CD4-positive, alpha-beta T cell (primary cell): ENCODE measurements around the gene TAF6L. TPM values are rescaled to one million over a fixed set of nuclear protein-coding genes. Genes with fewer than 3 reads are reported as not detected.

Source experiments
- ATAC-seq: fragments of 200-7000 bp; cut with Tn5 transposase; one replicate; pipeline ENCODE4 v1.10.0; 2022; ENCODE audit warnings: mild to moderate bottlenecking; ENCODE audit not compliant: poor library complexity
- CTCF ChIA-PET: fragments of 350-600 bp; sonication (Branson Sonifier 250); formaldehyde crosslinking; loops from one replicate; lab custom pipeline; 2021; ENCODE audit warnings: antibody characterized with exemption, inconsistent platforms; lab: Charles Lee
- POLR2A ChIA-PET: fragments of 350-600 bp; sonication (Branson Sonifier 250); formaldehyde crosslinking; loops from one replicate; lab custom pipeline; 2021; ENCODE audit warnings: antibody characterized with exemption, inconsistent platforms; lab: Charles Lee
- DNase-seq, 14 experiments: peaks; one replicate each; pipeline ENCODE4 v3.0.0-alpha.2; 2013 to 2020; ENCODE audit warnings: mixed read lengths in 2 of 14
- H3K27ac ChIP-seq, 2 donors: one replicate each; pipeline versions ENCODE4 v1.5.1 to v1.7.0; 2013; ENCODE audit warnings: low read length in 2 of 2, low read depth in 1 of 2, mild to moderate bottlenecking in 1 of 2
- H3K27me3 ChIP-seq, 2 experiments: 1 replicate in 1 of 2; 2 replicates in 1 of 2; pipeline versions ENCODE4 v1.6.1 to v1.7.0; 2013; ENCODE audit warnings: low read length in 2 of 2, control low read depth in 1 of 2, mild to moderate bottlenecking in 1 of 2, moderate library complexity in 1 of 2; ENCODE audit not compliant: insufficient read depth in 2 of 2, control insufficient read depth in 1 of 2
- H3K36me3 ChIP-seq: one replicate; pipeline ENCODE4 v1.6.1; 2013; ENCODE audit warnings: low read length, control low read depth; ENCODE audit not compliant: insufficient read depth
- H3K4me1 ChIP-seq: one replicate; pipeline ENCODE4 v1.6.1; 2013; ENCODE audit warnings: low read length, control low read depth; ENCODE audit not compliant: insufficient read depth
- H3K4me3 ChIP-seq: one replicate; pipeline ENCODE4 v1.5.1; 2013; ENCODE audit warnings: mild to moderate bottlenecking, low read length, moderate library complexity
- H3K9me3 ChIP-seq, 2 experiments: 1 replicate in 1 of 2; 2 replicates in 1 of 2; pipeline versions ENCODE4 v1.6.1 to v1.7.0; 2013; ENCODE audit warnings: low read length in 2 of 2, mild to moderate bottlenecking in 2 of 2, control low read depth in 1 of 2, moderate library complexity in 1 of 2; ENCODE audit not compliant: control insufficient read depth in 1 of 2, insufficient read depth in 1 of 2
- H3K27ac Mint-ChIP-seq: one replicate; pipeline ENCODE4 v1.8.0; 2020; ENCODE audit warnings: mixed read lengths
- H3K27me3 Mint-ChIP-seq: one replicate; pipeline ENCODE4 v1.8.0; 2021; ENCODE audit warnings: mixed read lengths
- H3K36me3 Mint-ChIP-seq: one replicate; pipeline ENCODE4 v1.8.0; 2021; ENCODE audit warnings: low read depth, mixed read lengths
- H3K4me1 Mint-ChIP-seq: one replicate; pipeline ENCODE4 v1.8.0; 2021; ENCODE audit warnings: low read depth, mixed read lengths
- H3K4me3 Mint-ChIP-seq: one replicate; pipeline ENCODE4 v1.8.0; 2020; ENCODE audit warnings: mild to moderate bottlenecking, mixed read lengths
- H3K9me3 Mint-ChIP-seq: one replicate; pipeline ENCODE4 v1.8.0; 2020; ENCODE audit warnings: mixed read lengths
- CTCF ChIP-seq: fragments of 200-600 bp; IDR thresholded peaks from one replicate; pipeline ENCODE4 v1.8.0; 2022; ENCODE audit warnings: antibody characterized with exemption, mild to moderate bottlenecking
- intact Hi-C, 2 experiments: fragments of 100-400 bp; cut with DNase I in 1 of 2; cut with micrococcal nuclease in 1 of 2; formaldehyde crosslinking; loops; one replicate each; pipeline versions ENCODE4 v1.15.1 to v1.9.0; 2023 to 2025; cut with DNase I, micrococcal nuclease
- total RNA-seq, 174 experiments: library from RNA in 2 of 174; stranded (reverse) in 2 of 174; gene quantifications; one replicate each; pipeline ENCODE4 v1.2.3 and lab custom pipeline; 2021 to 2026

Gene TAF6L
- total RNA-seq, 2 experiments from 2014 or later: 11.5 to 11.8 TPM

- Histone ChIP-seq H3K36me3 (peaks cover 21% of the 10 kb centered on the region), H3K4me3 (no peak overlapping the region), H3K27me3 (no peaks in the 10 kb centered on the region), H3K9me3 (no peaks in the 10 kb centered on the region), H3K27ac (no peak overlapping the region), H3K4me1 (peaks cover 10% of the 10 kb centered on the region)
- Mint-ChIP-seq H3K36me3 (peaks cover 46% of the 10 kb centered on the region), H3K4me3 (peak overlapping the region; percentile 15), H3K27me3 (no peaks in the 10 kb centered on the region), H3K27ac (no peak overlapping the region), H3K9me3 (no peaks in the 10 kb centered on the region), H3K4me1 (no peaks in the 10 kb centered on the region)
- ChIA-PET CTCF (no interaction called here), POLR2A (no interaction called here)
- intact Hi-C loops: no loop called here
- TF ChIP-seq CTCF: no peak
- ATAC-seq (no peak), DNase-seq (no peak)
Measured at GRCh38 chr11:62778441-62778840, 7.2 kb downstream of the TAF6L start.

GRCh38 chr11:62782753-62783152 lies 11.6 kb downstream of the TAF6L start:
- peaks cover 11% of the 10 kb centered on the region for H3K36me3 ChIP-seq
- H3K4me1 ChIP-seq: peaks cover 16% of the 10 kb centered on the region
- no peak overlapping the region for H3K27ac ChIP-seq
- ChIA-PET CTCF (no interaction called here), POLR2A (interaction anchor here (0.7 kb wide), 1 partner anchor 12 kb away, joined by 3 read pairs; the partner anchor contains the start of gene TAF6L)
- intact Hi-C loops: no loop called here
- H3K9me3 ChIP-seq: no peaks in the 10 kb centered on the region
- ATAC-seq: no peak
- Mint-ChIP-seq H3K9me3 (no peaks in the 10 kb centered on the region), H3K4me3 (no peak overlapping the region), H3K27ac (peak overlapping the region; percentile 24), H3K27me3 (no peaks in the 10 kb centered on the region), H3K4me1 (peaks cover 17% of the 10 kb centered on the region), H3K36me3 (peaks cover 36% of the 10 kb centered on the region)
- DNase-seq: no peak
- no peaks in the 10 kb centered on the region for H3K27me3 ChIP-seq
- TF ChIP-seq CTCF: no peak
- H3K4me3 ChIP-seq: no peak overlapping the region

GRCh38 chr11:62786318-62787004 lies 15.3 kb downstream of the TAF6L start:
- intact Hi-C loops: loop anchor here (1.0 to 5.0 kb wide), 9 partner anchors 16 to 194 kb away; partner anchors contain the start of genes NXF1 (in 1 of the 2), TAF6L (in 1 of the 2), TUT1 (in 1 of the 2) and WDR74 (in 1 of the 2)
- peak overlapping the region; percentile 77 for H3K4me3 ChIP-seq
- Mint-ChIP-seq H3K36me3 (peaks cover 60% of the 10 kb centered on the region), H3K9me3 (no peaks in the 10 kb centered on the region), H3K27me3 (no peaks in the 10 kb centered on the region), H3K27ac (peak overlapping the region; percentile 98), H3K4me1 (peaks cover 49% of the 10 kb centered on the region), H3K4me3 (peak overlapping the region; percentile 91)
- DNase-seq: peak; percentile 71 to 92 (median 82)
- no peaks in the 10 kb centered on the region for H3K9me3 ChIP-seq
- peak overlapping the region; percentile 80 to 92 for H3K27ac ChIP-seq
- no peaks in the 10 kb centered on the region for H3K27me3 ChIP-seq
- peak; percentile 59 for ATAC-seq
- H3K4me1 ChIP-seq: peaks cover 47% of the 10 kb centered on the region
- peak; percentile 98 for TF ChIP-seq CTCF
- ChIA-PET POLR2A (interaction anchor here (0.6 to 8.8 kb wide), 28 partner anchors 10 to 229 kb away, joined by 3 to 273 read pairs (median 14); partner anchors contain the start of genes BSCL2, C11orf98, CSKMT and EEF1G), CTCF (interaction anchor here (0.5 to 3.5 kb wide), 44 partner anchors 8 to 1913 kb away, joined by 3 to 81 read pairs (median 6); partner anchors contain the start of genes B3GAT3, C11orf98, CSKMT and HNRNPUL2)
- peaks cover 28% of the 10 kb centered on the region for H3K36me3 ChIP-seq
